ENCODE measurements around the gene MAP10.

- TF ChIP-seq EZH2 (IDR thresholded peaks at IDR 0.05; ENCODE audit: insufficient read depth, poor library complexity, severe bottlenecking) (no peak), EZH2phosphoT487 (IDR thresholded peaks at IDR 0.05; ENCODE audit: insufficient read depth, low read depth) (no peak)
These were observed 46.3 kb downstream of the MAP10 start for GRCh38 chr1:232851532-232851931.

All from GM23248 (cell line).